ENCODE measurements around the gene RASSF8.

Gene RASSF8

DNA sequence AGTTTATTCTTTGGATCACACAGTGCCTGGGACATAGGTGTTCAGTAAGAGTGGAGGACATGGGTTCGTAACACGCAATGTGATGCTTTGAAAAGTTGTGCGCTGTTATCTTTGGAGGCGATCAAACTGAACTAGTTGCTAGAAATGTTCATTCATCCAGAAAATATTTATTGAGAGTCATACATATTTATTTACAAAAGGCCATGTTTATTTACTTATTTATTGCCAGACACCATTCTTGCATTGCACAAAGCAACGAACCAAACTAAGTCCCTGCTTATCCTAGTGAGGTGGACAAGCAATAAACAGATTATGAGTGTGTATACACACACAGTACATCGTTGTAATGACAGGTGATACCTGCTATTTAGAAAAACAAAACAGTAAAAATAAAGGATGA is 153.8 kb downstream of the RASSF8 start:
- H3K9me3 Mint-ChIP-seq, result no peaks in the 10 kb centered on the region
- no peak overlapping the region for H3K4me3 Mint-ChIP-seq
- H3K27me3 Mint-ChIP-seq, result peaks cover 34% of the 10 kb centered on the region
- intact Hi-C loops (cut with micrococcal nuclease), result loop anchor here (5.0 kb wide), 1 partner anchor 360 kb away; no protein-coding TSS in a partner anchor
- no peaks in the 10 kb centered on the region for H3K36me3 Mint-ChIP-seq (ENCODE audit: low read depth)
- H3K27ac Mint-ChIP-seq, result no peak overlapping the region
- peaks cover 20% of the 10 kb centered on the region for H3K4me1 Mint-ChIP-seq (ENCODE audit: low read depth)

DNA sequence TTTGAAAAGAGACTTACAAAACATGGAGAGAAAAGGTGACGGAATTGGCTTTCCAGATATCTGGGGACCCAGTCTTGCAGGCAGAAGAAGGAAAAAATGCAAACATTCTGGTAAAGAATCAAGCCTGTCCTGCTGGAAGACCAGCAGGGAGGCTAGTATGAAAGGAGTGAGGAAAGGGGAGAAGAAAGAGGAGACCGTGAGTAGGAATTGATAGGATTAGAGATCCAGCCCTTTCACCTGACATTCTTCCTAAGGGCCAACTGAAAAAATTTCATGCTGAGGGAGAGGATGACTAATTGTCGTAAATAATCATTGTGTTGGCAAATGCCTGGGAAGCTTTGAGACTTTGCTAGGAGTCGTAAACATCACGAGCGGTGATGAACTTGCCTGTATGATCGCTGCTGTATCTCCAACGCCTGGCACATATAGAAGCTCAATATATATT is 154.2 kb downstream of the RASSF8 start:
- Mint-ChIP-seq H3K9me3 (no peaks in the 10 kb centered on the region), H3K27ac (no peak overlapping the region), H3K27me3 (peaks cover 36% of the 10 kb centered on the region), H3K4me1 (ENCODE audit: low read depth) (peaks cover 23% of the 10 kb centered on the region), H3K4me3 (no peak overlapping the region), H3K36me3 (ENCODE audit: low read depth) (no peaks in the 10 kb centered on the region)
- intact Hi-C loops (cut with micrococcal nuclease), result loop anchor here (5.0 kb wide), 1 partner anchor 360 kb away; no protein-coding TSS in a partner anchor

DNA sequence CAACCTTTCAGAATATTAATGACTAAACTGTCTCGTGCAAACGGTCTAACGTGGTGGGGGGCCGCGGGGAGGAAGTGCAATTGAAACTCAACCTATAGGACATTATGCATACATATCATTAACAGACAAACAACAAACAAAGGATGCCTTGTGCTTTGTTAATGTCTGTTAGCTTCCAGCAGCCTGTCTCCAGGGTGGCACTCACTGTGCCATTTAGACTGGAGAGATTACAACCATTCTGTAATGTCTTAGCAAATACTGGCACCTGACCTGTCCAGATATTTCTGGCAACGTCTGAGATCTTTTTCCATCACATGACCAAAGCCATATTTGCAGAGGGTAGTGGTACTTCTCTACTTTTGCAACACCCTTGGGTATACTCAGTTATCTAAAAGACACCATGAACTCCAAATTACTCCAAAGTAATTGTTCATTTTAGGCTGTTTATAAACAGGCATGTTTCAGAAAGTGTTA is 154.7 kb downstream of the RASSF8 start:
- H3K36me3 Mint-ChIP-seq (ENCODE audit: low read depth), result no peaks in the 10 kb centered on the region
- H3K4me1 Mint-ChIP-seq (ENCODE audit: low read depth), result peaks cover 25% of the 10 kb centered on the region
- H3K9me3 Mint-ChIP-seq, result no peaks in the 10 kb centered on the region
- H3K4me3 Mint-ChIP-seq, result no peak overlapping the region
- H3K27ac Mint-ChIP-seq, result peak overlapping the region; percentile 76
- intact Hi-C loops (cut with micrococcal nuclease), result loop anchor here (5.0 kb wide), 1 partner anchor 359 kb away; no protein-coding TSS in a partner anchor
- peaks cover 37% of the 10 kb centered on the region for H3K27me3 Mint-ChIP-seq

DNA sequence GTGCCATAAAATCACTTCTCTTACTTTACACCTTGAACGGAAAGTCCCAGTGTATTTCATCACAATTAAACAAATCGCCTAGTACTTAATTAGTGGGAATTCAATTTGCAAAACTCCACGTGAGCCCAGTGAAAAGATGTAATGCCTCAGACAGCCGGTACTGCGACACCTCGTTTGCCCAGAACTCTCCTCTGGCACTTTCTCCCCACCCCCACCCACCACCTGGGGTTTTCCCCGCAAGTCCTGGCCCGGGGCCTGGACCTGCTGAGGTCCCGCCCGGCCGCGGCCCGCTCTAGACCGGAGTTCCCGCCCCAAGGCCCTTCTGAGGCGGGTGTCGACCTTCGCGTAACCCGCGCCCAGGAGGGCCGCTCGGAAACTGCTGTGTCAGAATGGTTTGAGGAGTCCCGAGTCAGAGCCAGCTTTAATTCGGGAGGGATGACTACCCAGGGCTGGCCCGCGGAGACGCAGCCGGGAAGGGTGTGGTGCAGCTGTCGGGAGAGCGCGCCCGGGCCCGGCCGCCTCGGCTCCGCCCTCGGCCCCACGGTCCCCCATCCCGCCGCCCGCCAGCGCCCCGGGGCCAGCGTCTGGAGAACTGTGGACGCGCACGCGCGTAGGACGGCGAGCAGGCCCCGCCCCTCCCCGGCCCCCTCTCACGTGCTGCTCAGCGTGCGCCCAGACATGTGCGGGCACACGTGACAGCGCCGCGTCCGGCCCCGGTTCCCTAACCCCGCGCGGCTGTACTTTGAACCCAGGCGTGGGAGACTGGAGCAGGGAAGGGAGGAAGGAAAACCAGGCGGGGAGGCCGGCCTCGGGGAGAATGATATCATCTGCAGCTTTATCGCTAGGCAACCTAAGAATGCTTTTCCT is 155.6 kb downstream of the RASSF8 start:
- Mint-ChIP-seq H3K27me3 (peaks cover 38% of the 10 kb centered on the region), H3K36me3 (ENCODE audit: low read depth) (no peaks in the 10 kb centered on the region), H3K9me3 (no peaks in the 10 kb centered on the region), H3K4me3 (peak overlapping the region; percentile 74), H3K27ac (peak overlapping the region; percentile 76), H3K4me1 (ENCODE audit: low read depth) (peaks cover 29% of the 10 kb centered on the region)
- intact Hi-C loops (cut with micrococcal nuclease), result loop anchor here (5.0 kb wide), 1 partner anchor 358 kb away; no protein-coding TSS in a partner anchor

DNA sequence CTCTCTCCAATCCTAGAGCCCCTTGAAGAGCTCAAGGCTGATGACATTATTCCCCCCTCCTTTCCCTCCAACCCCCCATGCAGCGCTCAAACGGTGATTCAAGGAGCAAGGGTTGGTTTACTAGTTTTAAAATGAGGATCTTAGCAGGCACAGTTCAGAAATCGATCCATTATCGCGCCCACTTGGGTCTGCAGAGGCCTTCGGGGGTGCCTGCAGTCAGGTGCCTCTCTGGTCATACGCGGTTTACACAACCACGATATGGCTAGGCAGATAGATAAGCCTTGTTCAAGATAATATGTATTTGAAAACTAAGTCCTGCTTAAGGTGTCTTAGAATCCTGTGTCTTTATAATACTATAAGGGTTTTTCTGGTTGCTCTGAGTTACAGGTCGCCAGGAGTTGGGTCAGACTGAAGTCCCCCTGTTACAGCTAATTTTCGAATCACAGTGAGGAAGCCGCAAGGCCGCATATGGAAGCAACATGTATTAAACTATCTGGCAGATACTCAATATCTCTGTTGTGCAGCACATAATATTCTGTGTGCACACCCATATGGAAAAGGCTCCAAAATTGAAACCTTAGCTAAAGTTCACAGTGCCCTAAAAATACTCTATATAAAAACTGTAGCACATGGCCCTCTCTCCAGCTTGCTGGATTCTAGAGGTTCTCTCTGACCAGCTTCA is 156.4 kb downstream of the RASSF8 start:
- peaks cover 33% of the 10 kb centered on the region for H3K4me1 Mint-ChIP-seq (ENCODE audit: low read depth)
- intact Hi-C loops (cut with micrococcal nuclease), result loop anchor here (5.0 kb wide), 1 partner anchor 357 kb away; no protein-coding TSS in a partner anchor
- no peaks in the 10 kb centered on the region for H3K36me3 Mint-ChIP-seq (ENCODE audit: low read depth)
- peak overlapping the region; percentile 74 for H3K4me3 Mint-ChIP-seq
- H3K27ac Mint-ChIP-seq, result peak overlapping the region; percentile 76
- H3K9me3 Mint-ChIP-seq, result no peaks in the 10 kb centered on the region
- H3K27me3 Mint-ChIP-seq, result peaks cover 41% of the 10 kb centered on the region

DNA sequence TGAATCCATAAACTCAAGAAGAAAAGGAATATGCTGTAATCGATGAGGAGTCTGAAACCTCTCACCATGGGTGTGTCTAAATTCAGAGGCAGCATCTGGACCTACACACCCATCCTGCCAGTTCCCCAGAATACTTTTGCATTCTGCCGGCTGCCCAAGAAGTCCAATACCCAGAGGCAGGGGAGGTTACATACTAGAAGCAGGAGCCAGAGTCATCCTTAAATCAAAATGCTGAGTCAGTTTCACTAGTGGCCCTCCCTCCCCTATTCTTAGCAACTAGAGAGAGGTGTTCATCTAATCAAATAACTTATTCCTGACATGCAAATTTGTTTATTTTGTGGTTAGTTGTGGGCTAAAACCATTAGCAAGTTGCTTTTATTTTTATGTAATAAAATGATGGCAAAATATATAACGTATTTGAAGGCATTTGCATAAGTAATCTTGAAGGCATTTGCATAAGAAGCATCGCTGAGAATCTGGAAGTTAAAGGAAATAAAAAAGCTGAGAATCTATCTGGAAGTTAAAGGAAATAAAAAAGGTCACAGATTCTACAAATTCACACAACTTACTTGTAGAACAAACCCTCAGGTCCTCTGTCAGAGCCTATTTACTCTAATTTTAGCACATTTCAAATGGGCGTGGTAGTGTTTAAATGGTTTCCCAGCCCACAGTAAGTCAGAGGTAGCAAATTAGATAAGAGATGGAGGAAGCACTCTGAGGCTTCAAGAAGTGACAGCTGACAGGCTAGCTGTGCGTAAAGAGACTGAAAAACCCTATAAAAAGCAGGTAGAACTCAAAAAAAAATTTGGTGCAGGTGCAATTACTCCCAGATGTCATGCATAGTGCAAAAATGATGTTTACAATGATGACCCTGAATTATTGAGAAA is 158.6 kb downstream of the RASSF8 start:
- Mint-ChIP-seq H3K4me3 (no peak overlapping the region), H3K27ac (no peak overlapping the region), H3K27me3 (peaks cover 51% of the 10 kb centered on the region), H3K9me3 (no peaks in the 10 kb centered on the region), H3K4me1 (ENCODE audit: low read depth) (peaks cover 41% of the 10 kb centered on the region), H3K36me3 (ENCODE audit: low read depth) (no peaks in the 10 kb centered on the region)
- intact Hi-C loops (cut with micrococcal nuclease), result no loop called here

DNA sequence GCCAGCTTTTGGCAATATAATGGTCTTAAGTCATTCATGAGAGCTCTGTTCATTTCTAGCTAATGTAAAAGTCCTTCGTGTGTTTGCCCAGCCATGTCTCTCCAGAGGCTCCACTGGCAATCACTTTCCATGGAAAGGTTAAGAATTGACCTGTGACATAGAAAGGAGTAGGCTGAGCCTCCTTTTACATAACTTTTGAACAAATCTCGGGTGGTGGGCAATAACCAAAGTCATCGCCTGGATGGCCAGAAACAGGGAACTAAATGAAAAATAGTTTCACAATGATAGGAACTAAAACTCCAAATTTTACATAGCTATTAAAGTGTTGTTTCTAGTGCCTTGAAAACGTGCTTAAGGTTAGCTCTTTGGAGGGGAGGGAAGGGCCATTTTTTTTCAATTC is 159.8 kb downstream of the RASSF8 start:
- H3K36me3 Mint-ChIP-seq (ENCODE audit: low read depth), result no peaks in the 10 kb centered on the region
- H3K27ac Mint-ChIP-seq, result no peak overlapping the region
- no peaks in the 10 kb centered on the region for H3K9me3 Mint-ChIP-seq
- peaks cover 52% of the 10 kb centered on the region for H3K27me3 Mint-ChIP-seq
- intact Hi-C loops (cut with micrococcal nuclease), result no loop called here
- no peak overlapping the region for H3K4me3 Mint-ChIP-seq
- H3K4me1 Mint-ChIP-seq (ENCODE audit: low read depth), result peaks cover 49% of the 10 kb centered on the region

DNA sequence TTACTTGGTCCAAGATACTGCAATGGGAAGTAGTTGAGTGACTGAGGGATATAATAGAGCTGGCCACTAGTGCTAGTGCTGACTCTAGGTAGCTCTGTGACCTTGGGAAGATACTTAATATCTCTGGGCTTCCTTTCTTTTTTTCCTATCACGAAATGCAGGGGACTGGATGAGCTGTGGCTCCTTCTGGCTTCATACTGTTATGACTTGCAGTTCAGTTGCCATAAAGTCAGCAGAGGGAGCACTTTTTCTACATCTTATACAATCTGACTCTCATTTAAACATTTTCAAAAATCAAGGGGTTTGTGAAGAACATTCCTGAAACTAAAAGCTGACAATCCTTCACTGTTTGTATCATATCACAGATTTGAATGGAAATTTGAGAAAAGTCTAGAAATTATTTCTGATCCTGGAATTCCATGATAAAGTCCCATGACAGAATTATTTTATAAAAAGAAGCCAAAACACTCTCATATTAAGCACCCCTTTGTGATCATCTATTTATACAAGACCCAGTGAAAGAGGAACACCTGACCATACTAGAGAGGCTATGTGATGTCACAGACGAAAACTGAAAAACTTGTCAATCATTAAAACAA is 161.0 kb downstream of the RASSF8 start:
- no peaks in the 10 kb centered on the region for H3K9me3 Mint-ChIP-seq
- peaks cover 60% of the 10 kb centered on the region for H3K27me3 Mint-ChIP-seq
- H3K36me3 Mint-ChIP-seq (ENCODE audit: low read depth), result no peaks in the 10 kb centered on the region
- H3K4me3 Mint-ChIP-seq, result no peak overlapping the region
- intact Hi-C loops (cut with micrococcal nuclease), result no loop called here
- H3K27ac Mint-ChIP-seq, result no peak overlapping the region
- H3K4me1 Mint-ChIP-seq (ENCODE audit: low read depth), result peaks cover 48% of the 10 kb centered on the region

DNA sequence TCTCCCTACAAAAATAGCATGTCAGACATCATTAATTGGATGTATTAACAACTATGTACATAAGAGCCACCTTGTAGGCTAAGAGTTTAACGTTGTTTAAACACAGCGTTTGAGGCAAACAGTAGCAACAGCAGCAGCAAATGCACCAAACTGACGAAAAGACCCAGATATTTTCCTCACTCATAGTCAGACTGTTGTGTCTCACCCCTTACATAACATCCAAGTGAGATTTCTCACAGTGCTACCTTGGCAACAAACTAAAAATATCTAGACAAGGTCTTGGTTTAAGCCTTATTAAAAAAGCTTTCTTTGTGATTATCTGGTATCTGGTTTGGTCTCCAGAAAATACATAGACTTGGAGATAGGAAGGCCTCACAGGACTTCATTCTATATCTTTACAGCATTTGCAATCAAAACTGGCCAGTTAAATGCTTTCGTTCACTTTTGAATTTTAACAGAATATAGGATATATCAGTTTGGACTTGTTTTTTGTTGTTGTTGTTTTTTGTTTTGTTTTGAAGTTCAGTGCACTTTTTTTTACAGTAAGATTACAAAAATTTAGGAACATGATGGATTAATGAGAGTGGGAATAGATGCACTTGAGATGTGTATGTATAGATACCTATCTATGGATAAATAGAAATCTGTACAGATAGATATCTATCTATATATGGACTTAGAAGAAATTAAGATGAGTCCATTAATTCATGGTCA is 162.2 kb downstream of the RASSF8 start:
- Mint-ChIP-seq H3K27me3 (peaks cover 66% of the 10 kb centered on the region), H3K4me3 (no peak overlapping the region), H3K27ac (no peak overlapping the region), H3K36me3 (ENCODE audit: low read depth) (no peaks in the 10 kb centered on the region), H3K9me3 (no peaks in the 10 kb centered on the region), H3K4me1 (ENCODE audit: low read depth) (peaks cover 56% of the 10 kb centered on the region)
- intact Hi-C loops (cut with micrococcal nuclease), result loop anchor here (5.0 kb wide), 1 partner anchor 152 kb away; no protein-coding TSS in a partner anchor

DNA sequence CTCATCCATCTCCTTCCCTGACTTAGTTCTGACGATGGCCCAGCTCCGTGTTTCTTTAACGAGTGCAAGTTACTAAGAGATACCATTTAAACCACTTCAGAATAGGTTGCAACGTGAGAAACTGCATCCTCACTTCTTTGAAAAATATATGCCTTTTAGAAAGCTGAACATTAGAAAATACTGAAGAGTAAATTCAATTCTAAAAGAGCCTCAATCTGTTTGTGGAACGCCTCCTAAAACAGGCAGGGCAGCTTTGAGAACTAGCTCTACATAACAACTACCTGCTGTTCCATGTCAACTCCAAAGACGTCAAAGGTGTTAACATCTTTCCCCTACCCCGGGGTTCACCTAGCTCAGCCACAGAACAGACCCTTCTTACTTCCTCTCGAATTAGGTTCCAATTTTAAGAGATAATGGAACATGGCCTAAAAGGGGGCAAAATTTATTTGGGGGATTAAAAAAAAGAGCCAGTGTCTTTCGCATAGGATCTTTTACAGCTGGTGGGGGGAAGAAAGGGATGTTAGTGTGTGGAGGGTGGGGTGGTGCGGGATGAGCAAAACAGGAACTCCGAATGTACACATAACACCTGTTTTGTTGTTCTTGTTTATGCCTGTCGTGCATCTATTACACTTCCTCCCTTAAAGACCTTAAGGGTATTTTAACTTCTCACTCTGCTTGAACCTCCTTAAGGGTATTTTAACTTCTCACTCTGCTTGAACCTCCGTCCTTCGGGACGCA is 163.0 kb downstream of the RASSF8 start:
- H3K36me3 Mint-ChIP-seq (ENCODE audit: low read depth), result no peaks in the 10 kb centered on the region
- peaks cover 73% of the 10 kb centered on the region for H3K27me3 Mint-ChIP-seq
- H3K9me3 Mint-ChIP-seq, result no peaks in the 10 kb centered on the region
- H3K4me3 Mint-ChIP-seq, result peak overlapping the region; percentile 69
- H3K4me1 Mint-ChIP-seq (ENCODE audit: low read depth), result peaks cover 59% of the 10 kb centered on the region
- intact Hi-C loops (cut with micrococcal nuclease), result loop anchor here (5.0 kb wide), 1 partner anchor 151 kb away; no protein-coding TSS in a partner anchor
- H3K27ac Mint-ChIP-seq, result no peak overlapping the region

DNA sequence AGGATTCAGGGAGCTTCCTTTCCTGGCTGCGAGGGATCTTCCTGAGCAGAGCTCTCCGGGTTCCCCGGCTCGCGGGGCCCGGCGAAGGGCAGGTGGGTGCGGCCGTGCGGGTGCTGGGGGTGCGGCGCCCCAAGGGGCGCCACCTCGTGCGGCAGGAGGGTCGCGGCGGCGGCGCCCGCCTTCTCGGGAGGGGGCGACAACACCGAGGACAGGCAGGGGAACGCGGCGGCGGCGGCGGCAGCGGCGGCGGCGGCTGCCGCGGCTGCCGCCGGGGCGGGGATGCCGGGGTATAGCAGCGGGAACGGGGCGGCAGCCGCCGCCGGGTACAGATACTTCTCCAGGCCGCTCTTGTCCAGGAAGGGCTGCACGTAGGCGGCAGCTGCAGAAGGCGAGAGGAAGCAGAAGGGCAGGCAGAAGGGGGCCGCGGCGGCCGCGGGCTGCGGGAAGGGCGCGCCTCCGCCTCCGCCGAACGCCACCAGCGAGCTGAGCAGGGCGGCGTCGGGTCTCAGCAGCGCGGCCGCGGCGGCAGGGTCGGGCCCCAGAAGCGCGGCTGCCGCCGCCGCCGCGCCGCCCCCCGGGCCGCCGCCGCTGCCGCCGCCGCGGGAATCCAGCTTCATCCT is 163.7 kb downstream of the RASSF8 start:
- Mint-ChIP-seq H3K4me3 (peak overlapping the region; percentile 71), H3K9me3 (no peaks in the 10 kb centered on the region), H3K4me1 (ENCODE audit: low read depth) (peaks cover 54% of the 10 kb centered on the region), H3K27me3 (peaks cover 75% of the 10 kb centered on the region), H3K27ac (no peak overlapping the region), H3K36me3 (ENCODE audit: low read depth) (no peaks in the 10 kb centered on the region)
- intact Hi-C loops (cut with micrococcal nuclease), result loop anchor here (5.0 kb wide), 1 partner anchor 150 kb away; no protein-coding TSS in a partner anchor

Measured in dendritic cell treated with granulocyte-macrophage colony-stimulating factor and Interleukin-4, amounts not matched to agents 40 ng/mL and 50 ng/mL, for 4 days (primary cell).